CD4-positive, CD25-positive, alpha-beta regulatory T cell (primary cell): ENCODE measurements around the gene ALKAL2. TPM values are rescaled to one million over a fixed set of nuclear protein-coding genes. Genes with fewer than 3 reads are reported as not detected.

ENCODE experiments used
- ATAC-seq, 2 donors: fragments of 150-1000 bp; cut with Tn5 transposase; one replicate each; pipeline ENCODE4 v1.10.0; 2021; ENCODE audit warnings: low read depth in 2 of 2, moderate number of reproducible peaks in 2 of 2, moderate library complexity in 1 of 2
- DNase-seq, 3 donors: peaks; one replicate each; pipeline versions ENCODE4 v3.0.0 to v3.0.0-alpha.2; 2012 to 2022; ENCODE audit warnings: mixed read lengths in 1 of 3
- H3K27ac ChIP-seq: one replicate; pipeline ENCODE4 v1.7.0; 2013; ENCODE audit warnings: mild to moderate bottlenecking, low read length; ENCODE audit not compliant: insufficient read depth, poor library complexity, severe bottlenecking
- H3K27me3 ChIP-seq: one replicate; pipeline ENCODE4 v1.7.0; 2013; ENCODE audit warnings: low read length; ENCODE audit not compliant: control insufficient read depth, insufficient read depth
- H3K36me3 ChIP-seq: one replicate; pipeline ENCODE4 v1.7.0; 2013; ENCODE audit warnings: mild to moderate bottlenecking, low read length, moderate library complexity; ENCODE audit not compliant: control insufficient read depth, insufficient read depth
- H3K4me1 ChIP-seq: 2 replicates; pipeline ENCODE4 v1.7.0; 2013; ENCODE audit warnings: mild to moderate bottlenecking, low read length; ENCODE audit not compliant: insufficient read depth, control insufficient read depth, poor library complexity, severe bottlenecking
- H3K4me3 ChIP-seq: one replicate; pipeline ENCODE4 v1.7.0; 2013; ENCODE audit warnings: low read depth, mild to moderate bottlenecking, low read length, moderate library complexity
- H3K9me3 ChIP-seq, 2 experiments: 1 replicate in 1 of 2; 2 replicates in 1 of 2; pipeline ENCODE4 v1.7.0; 2013; ENCODE audit warnings: low read length in 2 of 2, mild to moderate bottlenecking in 1 of 2, moderate library complexity in 1 of 2; ENCODE audit not compliant: control insufficient read depth in 2 of 2
- H3K27ac Mint-ChIP-seq, 3 donors: one replicate each; pipeline ENCODE4 v1.8.0; 2020 to 2022; ENCODE audit warnings: mild to moderate bottlenecking in 3 of 3, mixed read lengths in 3 of 3, moderate library complexity in 2 of 3
- H3K27me3 Mint-ChIP-seq: one replicate; pipeline ENCODE4 v1.8.0; 2022; ENCODE audit warnings: mild to moderate bottlenecking, mixed read lengths
- H3K36me3 Mint-ChIP-seq: one replicate; pipeline ENCODE4 v1.8.0; 2020; ENCODE audit warnings: mixed read lengths
- H3K4me1 Mint-ChIP-seq, 4 donors: one replicate each; pipeline ENCODE4 v1.8.0; 2020 to 2022; ENCODE audit warnings: mixed read lengths in 4 of 4, mild to moderate bottlenecking in 1 of 4
- H3K4me3 Mint-ChIP-seq, 4 donors: one replicate each; pipeline ENCODE4 v1.8.0; 2020 to 2022; ENCODE audit warnings: mild to moderate bottlenecking in 4 of 4, mixed read lengths in 4 of 4, moderate library complexity in 3 of 4
- H3K9me3 Mint-ChIP-seq, 7 donors: one replicate each; pipeline ENCODE4 v1.8.0; 2020 to 2022; ENCODE audit warnings: mixed read lengths in 7 of 7, mild to moderate bottlenecking in 3 of 7, moderate library complexity in 2 of 7
- polyA plus RNA-seq, 4 donors: library from polyadenylated mRNA; unstranded; fragments of 300-500 nt; fragmentation: Illumina TruSeq; gene quantifications; one replicate each; pipeline ENCODE4 v1.2.3, GENCODE V29; 2021
- total RNA-seq: library from RNA; stranded (reverse); gene quantifications from one replicate; pipeline ENCODE4 v1.2.3, GENCODE V29; 2022

The ALKAL2 gene
- total and polyA plus RNA-seq, 5 donors from 2014 or later, result 0.80 TPM; not detected in 4

DNA sequence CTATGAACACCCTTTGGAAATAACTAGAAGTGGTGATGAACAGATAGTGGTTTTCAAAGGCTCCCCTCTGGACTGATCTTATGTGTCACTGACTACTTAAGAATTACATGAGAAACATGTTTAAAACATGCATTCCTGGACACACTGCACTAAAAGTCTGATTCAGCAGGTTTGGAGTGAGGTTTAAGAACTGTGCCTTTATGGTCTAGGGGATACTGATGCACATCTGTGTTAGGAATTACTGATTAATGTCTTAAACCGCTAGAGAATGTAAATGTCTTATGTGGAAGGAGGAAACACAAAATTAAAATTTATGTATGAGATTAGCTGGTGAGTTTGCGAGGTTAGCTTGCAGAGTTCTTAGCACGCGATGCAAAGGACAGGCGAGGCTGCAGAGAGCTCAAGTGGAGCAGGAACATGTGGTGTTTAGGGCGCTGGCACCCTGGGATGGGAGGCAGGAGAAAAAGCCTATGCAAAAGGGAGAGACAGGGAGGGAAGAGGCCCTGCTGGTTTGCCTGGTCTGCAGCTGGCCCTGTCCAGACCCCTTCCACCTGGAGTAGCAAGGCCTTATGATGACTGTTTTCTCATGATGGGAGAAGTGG is 35.8 kb downstream of the ALKAL2 start:
- H3K27ac Mint-ChIP-seq, result no peak overlapping the region
- no peaks in the 10 kb centered on the region for H3K27me3 Mint-ChIP-seq
- Histone ChIP-seq H3K4me1 (no peaks in the 10 kb centered on the region), H3K9me3 (no peaks in the 10 kb centered on the region), H3K36me3 (peaks cover 22% of the 10 kb centered on the region), H3K4me3 (no peak overlapping the region), H3K27ac (no peak overlapping the region), H3K27me3 (no peaks in the 10 kb centered on the region)
- peak overlapping the region in 1 of 4 donors; percentile 49 for H3K4me3 Mint-ChIP-seq
- DNase-seq (no peak), ATAC-seq (no peak)
- H3K4me1 Mint-ChIP-seq, result peaks cover 0 to 4% (median 0%) of the 10 kb centered on the region in 4 donors
- H3K9me3 Mint-ChIP-seq, result no peaks in the 10 kb centered on the region
- H3K36me3 Mint-ChIP-seq, result peaks cover 16% of the 10 kb centered on the region

DNA sequence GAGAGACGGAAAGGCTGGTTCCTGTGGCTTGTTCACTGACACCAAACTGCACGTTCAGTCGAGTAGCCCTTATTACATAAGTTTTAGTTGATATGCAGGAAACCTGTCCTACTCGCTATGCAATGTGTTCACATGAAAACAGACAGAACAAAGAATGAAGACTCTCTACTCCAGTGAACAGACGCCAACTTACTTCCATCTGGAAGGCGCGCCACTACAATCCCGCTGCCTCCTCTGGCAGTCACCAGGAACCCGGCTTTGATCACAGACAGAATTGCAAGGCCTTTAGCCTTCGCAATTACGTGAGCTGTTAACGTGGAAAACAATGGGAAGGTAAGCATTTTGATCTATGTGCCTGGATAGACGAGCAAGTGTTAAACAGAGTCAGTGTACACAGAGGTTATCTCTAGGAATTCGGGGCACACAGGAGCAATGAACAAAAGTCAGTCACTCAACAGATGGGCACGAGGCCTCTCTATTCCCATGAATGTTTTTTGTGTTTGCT is 38.3 kb downstream of the ALKAL2 start:
- Histone ChIP-seq H3K27ac (no peak overlapping the region), H3K4me3 (no peak overlapping the region), H3K4me1 (no peaks in the 10 kb centered on the region), H3K9me3 (no peaks in the 10 kb centered on the region), H3K27me3 (no peaks in the 10 kb centered on the region), H3K36me3 (peaks cover 29% of the 10 kb centered on the region)
- Mint-ChIP-seq H3K27ac (peak overlapping the region in 1 of 3 donors; percentile 40), H3K36me3 (peaks cover 27% of the 10 kb centered on the region), H3K27me3 (no peaks in the 10 kb centered on the region), H3K4me3 (no peak overlapping the region), H3K4me1 (peaks cover 4 to 11% (median 7%) of the 10 kb centered on the region in 4 donors), H3K9me3 (no peaks in the 10 kb centered on the region)
- DNase-seq (no peak), ATAC-seq (no peak)

DNA sequence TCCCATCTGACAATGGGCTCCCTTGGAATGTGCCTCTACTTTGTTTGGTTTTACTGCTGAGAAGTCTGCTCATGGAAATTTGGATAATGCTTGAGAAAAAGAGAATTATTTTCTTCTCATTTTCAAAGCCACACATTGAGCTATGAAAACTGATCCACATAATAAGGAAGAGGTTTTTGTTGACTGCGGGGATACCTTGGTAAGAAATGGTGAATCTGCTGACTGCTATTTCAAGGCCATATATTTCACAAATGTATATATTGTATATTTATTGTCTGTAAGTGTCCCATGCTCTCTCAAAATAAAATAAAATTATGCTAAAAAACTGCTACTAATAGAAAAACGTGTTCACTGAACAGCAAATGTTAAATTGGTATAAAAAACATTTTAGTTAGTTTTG is 39.2 kb downstream of the ALKAL2 start:
- H3K27me3 Mint-ChIP-seq, result no peaks in the 10 kb centered on the region
- H3K36me3 Mint-ChIP-seq, result peaks cover 34% of the 10 kb centered on the region
- Histone ChIP-seq H3K4me3 (no peak overlapping the region), H3K27ac (no peak overlapping the region), H3K36me3 (peaks cover 33% of the 10 kb centered on the region), H3K9me3 (no peaks in the 10 kb centered on the region), H3K27me3 (no peaks in the 10 kb centered on the region), H3K4me1 (no peaks in the 10 kb centered on the region)
- H3K9me3 Mint-ChIP-seq, result no peaks in the 10 kb centered on the region
- ATAC-seq, result no peak
- no peak overlapping the region for H3K4me3 Mint-ChIP-seq
- peaks cover 4 to 11% (median 7%) of the 10 kb centered on the region in 4 donors for H3K4me1 Mint-ChIP-seq
- no peak for DNase-seq
- no peak overlapping the region for H3K27ac Mint-ChIP-seq

DNA sequence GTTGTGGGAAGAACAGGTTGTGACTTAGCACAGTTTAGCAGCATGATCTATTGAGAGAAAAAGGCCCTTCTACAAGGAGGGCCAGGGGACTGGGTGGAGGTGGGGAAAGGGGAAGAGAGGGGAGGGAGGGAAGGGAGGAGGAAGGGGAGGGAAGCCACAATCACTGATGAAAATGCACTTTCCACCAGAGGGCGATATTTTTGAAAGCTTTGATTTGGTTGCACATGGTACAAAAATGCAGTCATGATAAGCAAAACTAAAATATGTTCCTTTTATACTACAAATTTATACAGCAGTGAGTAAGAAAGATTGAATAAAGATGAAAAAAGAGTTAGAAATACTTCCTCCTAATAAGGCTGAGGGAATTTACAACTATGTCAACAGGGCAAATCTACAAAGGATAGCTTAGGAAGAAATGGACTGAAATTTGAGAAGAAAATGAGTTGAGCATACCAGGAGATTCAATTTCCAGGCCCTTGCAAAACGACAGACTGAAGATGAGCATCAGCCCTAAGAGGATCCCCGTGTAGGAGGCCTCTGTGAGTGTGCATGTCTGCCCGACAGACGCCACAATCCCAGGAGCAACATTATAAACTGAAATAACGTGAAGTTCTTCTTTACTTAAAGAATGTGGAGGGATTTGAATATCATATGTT is 41.3 kb downstream of the ALKAL2 start:
- peaks cover 48% of the 10 kb centered on the region for H3K36me3 ChIP-seq
- DNase-seq (peak; percentile 11 to 67 (median 51)), ATAC-seq (no peak)
- Mint-ChIP-seq H3K27ac (peak overlapping the region; percentile 7 to 58 (median 15)), H3K36me3 (peaks cover 43% of the 10 kb centered on the region), H3K9me3 (peaks cover 0 to 6% (median 0%) of the 10 kb centered on the region in 7 donors), H3K4me1 (peaks cover 4 to 13% (median 7%) of the 10 kb centered on the region in 4 donors), H3K27me3 (no peaks in the 10 kb centered on the region), H3K4me3 (no peak overlapping the region)
- H3K9me3 ChIP-seq, result no peaks in the 10 kb centered on the region
- H3K27ac ChIP-seq, result no peak overlapping the region
- H3K27me3 ChIP-seq, result no peaks in the 10 kb centered on the region
- H3K4me3 ChIP-seq, result no peak overlapping the region
- no peaks in the 10 kb centered on the region for H3K4me1 ChIP-seq

DNA sequence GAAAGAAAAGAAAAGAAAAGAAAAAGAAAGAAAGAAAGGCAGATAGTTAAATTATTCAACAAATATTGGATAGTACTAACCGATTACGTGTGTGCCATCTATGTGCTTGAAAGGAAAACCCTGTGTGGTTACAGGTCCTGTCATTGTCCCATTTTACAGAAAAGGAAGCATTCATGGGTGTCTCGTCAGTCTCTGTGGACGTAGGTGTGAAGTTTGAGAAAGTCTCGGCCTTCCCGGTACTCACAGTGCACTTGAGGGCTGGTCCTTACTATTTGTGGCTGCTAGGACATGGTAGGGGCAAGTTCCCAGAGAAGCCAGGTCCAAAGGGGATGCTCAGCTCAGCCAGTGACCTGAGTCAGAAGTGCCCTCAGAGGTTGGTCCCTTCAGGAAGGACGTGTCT is 43.3 kb downstream of the ALKAL2 start:
- Mint-ChIP-seq H3K36me3 (peaks cover 51% of the 10 kb centered on the region), H3K9me3 (peaks cover 0 to 10% (median 0%) of the 10 kb centered on the region in 7 donors), H3K4me1 (peaks cover 4 to 18% (median 7%) of the 10 kb centered on the region in 4 donors), H3K4me3 (no peak overlapping the region), H3K27me3 (no peaks in the 10 kb centered on the region), H3K27ac (no peak overlapping the region)
- Histone ChIP-seq H3K4me1 (no peaks in the 10 kb centered on the region), H3K36me3 (peaks cover 44% of the 10 kb centered on the region), H3K4me3 (no peak overlapping the region), H3K9me3 (no peaks in the 10 kb centered on the region), H3K27me3 (no peaks in the 10 kb centered on the region), H3K27ac (no peak overlapping the region)
- DNase-seq (no peak), ATAC-seq (no peak)

DNA sequence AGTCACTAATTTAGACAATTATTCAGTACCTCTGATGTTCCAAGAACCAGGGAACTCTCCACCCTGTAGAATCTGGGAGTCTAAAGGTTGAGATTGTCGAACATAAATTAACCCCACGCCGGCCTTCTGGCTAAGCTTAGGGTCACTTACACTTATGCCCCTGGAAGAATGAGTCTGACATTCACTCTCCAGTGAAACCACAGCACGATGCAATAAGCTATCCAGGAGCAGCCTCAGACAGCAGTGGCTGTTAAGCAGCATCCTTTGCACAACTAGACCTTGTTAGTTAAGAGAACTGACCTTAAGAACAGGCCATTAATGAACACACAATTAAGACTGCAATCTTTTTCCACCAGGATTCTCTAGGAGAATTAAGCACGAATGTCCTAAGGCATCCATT is 49.0 kb downstream of the ALKAL2 start:
- ATAC-seq (no peak), DNase-seq (no peak)
- Mint-ChIP-seq H3K27ac (no peak overlapping the region), H3K36me3 (peaks cover 53% of the 10 kb centered on the region), H3K4me1 (peaks cover 0 to 22% (median 0%) of the 10 kb centered on the region in 4 donors), H3K9me3 (peaks cover 0 to 10% (median 0%) of the 10 kb centered on the region in 7 donors), H3K27me3 (no peaks in the 10 kb centered on the region), H3K4me3 (peak overlapping the region in 1 of 4 donors; percentile 65)
- Histone ChIP-seq H3K27me3 (no peaks in the 10 kb centered on the region), H3K9me3 (no peaks in the 10 kb centered on the region), H3K27ac (no peak overlapping the region), H3K4me1 (no peaks in the 10 kb centered on the region), H3K36me3 (peaks cover 30% of the 10 kb centered on the region), H3K4me3 (no peak overlapping the region)

DNA sequence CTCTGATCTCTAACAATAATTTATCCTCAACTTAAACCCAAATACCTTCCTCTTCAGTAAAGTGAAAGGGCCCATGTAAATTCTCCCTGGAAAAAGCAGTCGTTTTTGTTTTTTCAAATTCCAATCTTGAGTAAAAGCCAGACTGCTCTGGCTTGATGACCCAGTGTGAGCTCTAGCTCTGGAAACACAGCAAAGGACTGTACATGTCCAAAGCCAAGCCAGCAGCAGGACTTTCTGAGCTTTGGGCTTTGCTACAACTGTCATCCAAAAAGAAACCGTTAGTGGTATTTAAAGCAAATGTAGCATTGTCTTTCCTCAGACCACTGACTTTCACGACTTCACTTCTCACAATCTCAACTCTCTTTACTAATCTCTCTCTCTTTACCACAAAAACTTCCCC is 49.5 kb downstream of the ALKAL2 start:
- Histone ChIP-seq H3K36me3 (peaks cover 30% of the 10 kb centered on the region), H3K9me3 (no peaks in the 10 kb centered on the region), H3K27ac (no peak overlapping the region), H3K4me1 (no peaks in the 10 kb centered on the region), H3K27me3 (no peaks in the 10 kb centered on the region), H3K4me3 (no peak overlapping the region)
- Mint-ChIP-seq H3K4me3 (peak overlapping the region in 1 of 4 donors; percentile 65), H3K27ac (no peak overlapping the region), H3K27me3 (no peaks in the 10 kb centered on the region), H3K4me1 (peaks cover 0 to 22% (median 0%) of the 10 kb centered on the region in 4 donors), H3K36me3 (peaks cover 53% of the 10 kb centered on the region), H3K9me3 (peaks cover 0 to 10% (median 0%) of the 10 kb centered on the region in 7 donors)
- no peak for DNase-seq
- ATAC-seq, result no peak
